Measurements from ENCODE around the gene C2orf78.

C2orf78 gene

GRCh38 chr2:73827660-73828388 is 43.8 kb downstream of the C2orf78 start:
- no peak for TF ChIP-seq CTCF (IDR thresholded peaks at IDR 0.05; ENCODE audit: insufficient read depth, low read length, poor library complexity, severe bottlenecking)
- DNase-seq (ENCODE audit: extremely low read depth, insufficient read length), result no peak
- Histone ChIP-seq H3K27me3 (replicated peaks; ENCODE audit: control insufficient read depth, insufficient read depth, low read length) (no peaks in the 10 kb centered on the region), H3K36me3 (ENCODE audit: control insufficient read depth, insufficient read depth, low read length) (peaks cover 2% of the 10 kb centered on the region), H3K4me3 (replicated peaks; ENCODE audit: low read depth, low read length) (peak overlapping the region; percentile 69)

GRCh38 chr2:73828389-73828817 is 44.4 kb downstream of the C2orf78 start:
- peaks cover 4% of the 10 kb centered on the region for H3K36me3 ChIP-seq (ENCODE audit: control insufficient read depth, insufficient read depth, low read length)
- DNase-seq (ENCODE audit: extremely low read depth, insufficient read length), result no peak
- no peaks in the 10 kb centered on the region for H3K27me3 ChIP-seq (replicated peaks; ENCODE audit: control insufficient read depth, insufficient read depth, low read length)
- no peak for TF ChIP-seq CTCF (IDR thresholded peaks at IDR 0.05; ENCODE audit: insufficient read depth, low read length, poor library complexity, severe bottlenecking)
- H3K4me3 ChIP-seq (replicated peaks; ENCODE audit: low read depth, low read length), result peak overlapping the region; percentile 69

GRCh38 chr2:73828818-73829570 is 45.0 kb downstream of the C2orf78 start, which contains the start of gene STAMBP:
Gene STAMBP (plus strand): TSS chr2:73828961. CDS start chr2:73830857, 1,896 bp downstream.
- peak within 1 kb of the TSS; percentile 69 for H3K4me3 ChIP-seq (replicated peaks; ENCODE audit: low read depth, low read length)
- H3K27me3 ChIP-seq (replicated peaks; ENCODE audit: control insufficient read depth, insufficient read depth, low read length), result no peaks in the 10 kb centered on the region
- DNase-seq (ENCODE audit: extremely low read depth, insufficient read length), result peak; percentile 89
- peaks cover 8% of the 10 kb centered on the region for H3K36me3 ChIP-seq (ENCODE audit: control insufficient read depth, insufficient read depth, low read length)
- TF ChIP-seq CTCF (IDR thresholded peaks at IDR 0.05; ENCODE audit: insufficient read depth, low read length, poor library complexity, severe bottlenecking), result no peak

- DNase-seq (ENCODE audit: extremely low read depth, insufficient read length), result no peak
- Histone ChIP-seq H3K4me3 (replicated peaks; ENCODE audit: low read depth, low read length) (no peak overlapping the region), H3K36me3 (ENCODE audit: control insufficient read depth, insufficient read depth, low read length) (peaks cover 11% of the 10 kb centered on the region), H3K27me3 (replicated peaks; ENCODE audit: control insufficient read depth, insufficient read depth, low read length) (no peaks in the 10 kb centered on the region)
- TF ChIP-seq CTCF (IDR thresholded peaks at IDR 0.05; ENCODE audit: insufficient read depth, low read length, poor library complexity, severe bottlenecking), result no peak
Measured at GRCh38 chr2:73830871-73831401, 47.0 kb downstream of the C2orf78 start.

GRCh38 chr2:73832930-73833329 is 48.9 kb downstream of the C2orf78 start:
- Histone ChIP-seq H3K36me3 (ENCODE audit: control insufficient read depth, insufficient read depth, low read length) (peaks cover 18% of the 10 kb centered on the region), H3K4me3 (replicated peaks; ENCODE audit: low read depth, low read length) (no peak overlapping the region), H3K27me3 (replicated peaks; ENCODE audit: control insufficient read depth, insufficient read depth, low read length) (no peaks in the 10 kb centered on the region)
- TF ChIP-seq CTCF (IDR thresholded peaks at IDR 0.05; ENCODE audit: insufficient read depth, low read length, poor library complexity, severe bottlenecking), result no peak
- no peak for DNase-seq (ENCODE audit: extremely low read depth, insufficient read length)
